ENCODE data around the gene ADAMTS8.
A peak's percentile ranks its signal among the peaks of the same experiment; 100 is the strongest.

Gene ADAMTS8

GRCh38 chr11:130429120-130429681, 792 bp upstream of the ADAMTS8 start:
- peaks cover 0 to 37% (median 20%) of the 10 kb centered on the region in 4 donors for H3K4me1 ChIP-seq
- H3K27ac ChIP-seq, result peak overlapping the region in 1 of 2 donors; percentile 18
- no peak for DNase-seq
- intact Hi-C loops (cut with DNase I; ENCODE audit: low total_unique reads), result loop anchor here (5.0 kb wide), 2 partner anchors 37 to 217 kb away; no protein-coding TSS in a partner anchor
- TF ChIP-seq CTCF (IDR thresholded peaks at IDR 0.05), result no peak
- H3K4me3 ChIP-seq, result peak overlapping the region; percentile 52 to 69
- H3K36me3 ChIP-seq, result no peaks in the 10 kb centered on the region
- H3K9me3 ChIP-seq, result no peaks in the 10 kb centered on the region
- peaks cover 0 to 3% of the 10 kb centered on the region in 2 donors for H3K27me3 ChIP-seq

- H3K27ac ChIP-seq, result peak overlapping the region; percentile 52 to 58
- DNase-seq, result no peak
- intact Hi-C loops (cut with DNase I; ENCODE audit: low total_unique reads), result loop anchor here (5.0 kb wide), 2 partner anchors 35 to 215 kb away; no protein-coding TSS in a partner anchor
- peaks cover 0 to 3% of the 10 kb centered on the region in 2 donors for H3K27me3 ChIP-seq
- H3K4me1 ChIP-seq, result peaks cover 0 to 37% (median 20%) of the 10 kb centered on the region in 4 donors
- no peaks in the 10 kb centered on the region for H3K9me3 ChIP-seq
- TF ChIP-seq CTCF (IDR thresholded peaks at IDR 0.05), result peak; percentile 31 to 43
- no peaks in the 10 kb centered on the region for H3K36me3 ChIP-seq
- H3K4me3 ChIP-seq, result peak overlapping the region; percentile 52 to 69
Measured at GRCh38 chr11:130427581-130428315, 661 bp downstream of the ADAMTS8 start.

- H3K4me3 ChIP-seq, result peak overlapping the region; percentile 52 to 69
- no peak for DNase-seq
- H3K9me3 ChIP-seq, result no peaks in the 10 kb centered on the region
- peaks cover 0 to 3% of the 10 kb centered on the region in 2 donors for H3K27me3 ChIP-seq
- no peak for TF ChIP-seq CTCF (IDR thresholded peaks at IDR 0.05)
- intact Hi-C loops (cut with DNase I; ENCODE audit: low total_unique reads), result loop anchor here (5.0 kb wide), 2 partner anchors 35 to 215 kb away; no protein-coding TSS in a partner anchor
- H3K27ac ChIP-seq, result peak overlapping the region; percentile 41 to 52
- H3K36me3 ChIP-seq, result no peaks in the 10 kb centered on the region
- H3K4me1 ChIP-seq, result peaks cover 0 to 36% (median 20%) of the 10 kb centered on the region in 4 donors
Measured at GRCh38 chr11:130426837-130427341, 1.5 kb downstream of the ADAMTS8 start.

GRCh38 chr11:130426223-130426836, 2.1 kb downstream of the ADAMTS8 start:
- Histone ChIP-seq H3K4me3 (peak overlapping the region; percentile 52 to 69), H3K4me1 (peaks cover 0 to 31% (median 20%) of the 10 kb centered on the region in 4 donors), H3K27ac (peak overlapping the region; percentile 41 to 52), H3K9me3 (no peaks in the 10 kb centered on the region), H3K27me3 (peaks cover 0 to 3% of the 10 kb centered on the region in 2 donors), H3K36me3 (no peaks in the 10 kb centered on the region)
- TF ChIP-seq CTCF (IDR thresholded peaks at IDR 0.05), result no peak
- no peak for DNase-seq
- intact Hi-C loops (cut with DNase I; ENCODE audit: low total_unique reads), result loop anchor here (5.0 kb wide), 2 partner anchors 34 to 214 kb away; no protein-coding TSS in a partner anchor

- peaks cover 0 to 31% (median 20%) of the 10 kb centered on the region in 4 donors for H3K4me1 ChIP-seq
- no peak for DNase-seq
- TF ChIP-seq CTCF (IDR thresholded peaks at IDR 0.05), result no peak
- H3K27ac ChIP-seq, result no peak overlapping the region
- no peak overlapping the region for H3K4me3 ChIP-seq
- no peaks in the 10 kb centered on the region for H3K36me3 ChIP-seq
- no peaks in the 10 kb centered on the region for H3K9me3 ChIP-seq
- H3K27me3 ChIP-seq, result peaks cover 0 to 3% of the 10 kb centered on the region in 2 donors
- intact Hi-C loops (cut with DNase I; ENCODE audit: low total_unique reads), result loop anchor here (5.0 kb wide), 2 partner anchors 33 to 213 kb away; no protein-coding TSS in a partner anchor
Measured at GRCh38 chr11:130425156-130425555, 3.3 kb downstream of the ADAMTS8 start.
